DND-41 (cell line): ENCODE data around the gene GPC5.

Experiments
- ATAC-seq: fragments of 200-7000 bp; cut with Tn5 transposase; 3 replicates; pipeline ENCODE4 v1.9.1; 2021; ENCODE audit warnings: low read depth; ENCODE audit not compliant: insufficient read depth
- DNase-seq: peaks from one replicate; pipeline ENCODE4 v3.0.0-alpha.2; 2020
- H2AFZ ChIP-seq: 2 replicates; pipeline ENCODE4 v1.6.0; 2012; ENCODE audit warnings: low read depth, low read length
- H3K27ac ChIP-seq: 2 replicates; pipeline ENCODE4 v1.5.1; 2012; ENCODE audit warnings: low read length, inconsistent platforms
- H3K27me3 ChIP-seq: fragments of 200-600 bp; sonication (generic); 2 replicates; pipeline ENCODE4 v1.6.0; 2012; ENCODE audit warnings: low read length, mild to moderate bottlenecking, inconsistent platforms; ENCODE audit not compliant: insufficient read depth, poor library complexity
- H3K36me3 ChIP-seq: 2 replicates; pipeline ENCODE4 v1.5.1; 2012; ENCODE audit warnings: low read length, inconsistent platforms; ENCODE audit not compliant: insufficient read depth
- H3K4me1 ChIP-seq: 2 replicates; pipeline ENCODE4 v1.5.1; 2012; ENCODE audit warnings: mild to moderate bottlenecking, low read length; ENCODE audit not compliant: insufficient read depth
- H3K4me2 ChIP-seq: 2 replicates; pipeline ENCODE4 v1.6.0; 2012; ENCODE audit warnings: mild to moderate bottlenecking, moderate library complexity, low read length, inconsistent platforms; ENCODE audit not compliant: insufficient read depth
- H3K4me3 ChIP-seq, 2 experiments: fragments of 200-600 bp in 1 of 2; shearing (Covaris generic) in 1 of 2; 2 replicates each; pipeline ENCODE4 v1.5.1; 2012 to 2016; ENCODE audit warnings: inconsistent platforms in 2 of 2, low read length in 2 of 2, mild to moderate bottlenecking in 2 of 2, low read depth in 1 of 2, moderate library complexity in 1 of 2
- H3K79me2 ChIP-seq: 2 replicates; pipeline ENCODE4 v1.6.0; 2012; ENCODE audit warnings: low read length, inconsistent platforms; ENCODE audit not compliant: insufficient read depth
- H3K9ac ChIP-seq: 2 replicates; pipeline ENCODE4 v1.6.0; 2012; ENCODE audit warnings: low read depth, mild to moderate bottlenecking, inconsistent platforms, low read length, moderate library complexity
- H3K9me3 ChIP-seq: 2 replicates; pipeline ENCODE4 v1.5.1; 2012; ENCODE audit warnings: low read length, moderate library complexity, mild to moderate bottlenecking, inconsistent platforms; ENCODE audit not compliant: insufficient read depth, severe bottlenecking
- H4K20me1 ChIP-seq: 2 replicates; pipeline ENCODE4 v1.6.0; 2012; ENCODE audit warnings: low read length; ENCODE audit not compliant: insufficient read depth
- EZH2 ChIP-seq: IDR thresholded peaks from 3 replicates; pipeline ENCODE4 v1.6.1; 2012; ENCODE audit warnings: borderline replicate concordance, low read depth, mild to moderate bottlenecking, moderate library complexity, low read length, inconsistent platforms; ENCODE audit not compliant: severe bottlenecking
- TF ChIP-seq, protein P1 (sequence below): IDR thresholded peaks from 2 replicates; pipeline ENCODE4 v1.5.1; 2012; ENCODE audit warnings: borderline replicate concordance, low read length, moderate library complexity, mild to moderate bottlenecking; ENCODE audit not compliant: poor library complexity, severe bottlenecking; ENCODE audit errors: extremely low read depth

The GPC5 gene

GRCh38 chr13:92126399-92126798, 728.0 kb downstream of the GPC5 start:
- TF ChIP-seq EZH2 = no peak
- TF ChIP-seq, protein P1, sequence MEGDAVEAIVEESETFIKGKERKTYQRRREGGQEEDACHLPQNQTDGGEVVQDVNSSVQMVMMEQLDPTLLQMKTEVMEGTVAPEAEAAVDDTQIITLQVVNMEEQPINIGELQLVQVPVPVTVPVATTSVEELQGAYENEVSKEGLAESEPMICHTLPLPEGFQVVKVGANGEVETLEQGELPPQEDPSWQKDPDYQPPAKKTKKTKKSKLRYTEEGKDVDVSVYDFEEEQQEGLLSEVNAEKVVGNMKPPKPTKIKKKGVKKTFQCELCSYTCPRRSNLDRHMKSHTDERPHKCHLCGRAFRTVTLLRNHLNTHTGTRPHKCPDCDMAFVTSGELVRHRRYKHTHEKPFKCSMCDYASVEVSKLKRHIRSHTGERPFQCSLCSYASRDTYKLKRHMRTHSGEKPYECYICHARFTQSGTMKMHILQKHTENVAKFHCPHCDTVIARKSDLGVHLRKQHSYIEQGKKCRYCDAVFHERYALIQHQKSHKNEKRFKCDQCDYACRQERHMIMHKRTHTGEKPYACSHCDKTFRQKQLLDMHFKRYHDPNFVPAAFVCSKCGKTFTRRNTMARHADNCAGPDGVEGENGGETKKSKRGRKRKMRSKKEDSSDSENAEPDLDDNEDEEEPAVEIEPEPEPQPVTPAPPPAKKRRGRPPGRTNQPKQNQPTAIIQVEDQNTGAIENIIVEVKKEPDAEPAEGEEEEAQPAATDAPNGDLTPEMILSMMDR = no peak
- Histone ChIP-seq H3K9ac (no peak overlapping the region), H3K27ac (no peak overlapping the region), H3K36me3 (no peaks in the 10 kb centered on the region), H3K79me2 (no peaks in the 10 kb centered on the region), H3K9me3 (no peaks in the 10 kb centered on the region), H3K4me1 (no peaks in the 10 kb centered on the region), H4K20me1 (no peaks in the 10 kb centered on the region), H3K27me3 (no peaks in the 10 kb centered on the region), H3K4me2 (no peak overlapping the region), H3K4me3 (no peak overlapping the region), H2AFZ (no peak overlapping the region)
- DNase-seq (no peak), ATAC-seq (no peak)

GRCh38 chr13:92135509-92135908, 737.1 kb downstream of the GPC5 start:
- H3K4me3 ChIP-seq = no peak overlapping the region
- H3K4me2 ChIP-seq = no peak overlapping the region
- H3K36me3 ChIP-seq = no peaks in the 10 kb centered on the region
- TF ChIP-seq, protein P1 = no peak
- TF ChIP-seq EZH2 = no peak
- no peak for ATAC-seq
- no peak overlapping the region for H3K27ac ChIP-seq
- H3K9me3 ChIP-seq = no peaks in the 10 kb centered on the region
- H3K4me1 ChIP-seq = no peaks in the 10 kb centered on the region
- no peaks in the 10 kb centered on the region for H4K20me1 ChIP-seq
- no peaks in the 10 kb centered on the region for H3K27me3 ChIP-seq
- H2AFZ ChIP-seq = no peak overlapping the region
- H3K9ac ChIP-seq = no peak overlapping the region
- DNase-seq = no peak
- no peaks in the 10 kb centered on the region for H3K79me2 ChIP-seq

GRCh38 chr13:92136449-92137155, 738.2 kb downstream of the GPC5 start:
- no peak for ATAC-seq
- H3K4me3 ChIP-seq = no peak overlapping the region
- H3K4me2 ChIP-seq = no peak overlapping the region
- H2AFZ ChIP-seq = no peak overlapping the region
- H3K27ac ChIP-seq = no peak overlapping the region
- H3K27me3 ChIP-seq = no peaks in the 10 kb centered on the region
- no peak overlapping the region for H3K9ac ChIP-seq
- no peaks in the 10 kb centered on the region for H3K36me3 ChIP-seq
- H4K20me1 ChIP-seq = no peaks in the 10 kb centered on the region
- no peak for TF ChIP-seq EZH2
- TF ChIP-seq, protein P1 = no peak
- H3K4me1 ChIP-seq = no peaks in the 10 kb centered on the region
- H3K79me2 ChIP-seq = no peaks in the 10 kb centered on the region
- no peak for DNase-seq
- H3K9me3 ChIP-seq = no peaks in the 10 kb centered on the region

DNA sequence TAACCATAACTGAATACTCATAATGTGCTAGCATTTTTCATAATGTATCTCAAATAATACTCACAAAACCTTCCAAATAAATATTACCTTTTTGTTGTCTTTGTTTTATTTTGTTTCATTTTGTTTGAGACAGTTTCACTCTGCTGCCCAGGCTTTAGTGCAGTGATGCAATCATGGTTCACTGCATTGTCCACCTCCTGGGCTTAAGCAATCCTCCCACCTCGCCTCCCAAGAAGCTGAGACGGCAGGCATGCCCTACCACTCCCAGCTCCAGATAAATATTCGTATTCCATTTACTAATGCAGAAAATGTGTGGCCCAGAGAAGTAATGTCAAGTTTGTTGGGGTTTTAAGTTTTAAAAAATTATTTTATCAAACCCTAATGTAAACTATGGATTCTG, 739.1 kb downstream of the GPC5 start:
- Histone ChIP-seq H3K4me2 (no peak overlapping the region), H3K9ac (no peak overlapping the region), H3K9me3 (no peaks in the 10 kb centered on the region), H4K20me1 (no peaks in the 10 kb centered on the region), H3K36me3 (no peaks in the 10 kb centered on the region), H2AFZ (no peak overlapping the region), H3K27ac (no peak overlapping the region), H3K79me2 (no peaks in the 10 kb centered on the region), H3K4me1 (no peaks in the 10 kb centered on the region), H3K4me3 (no peak overlapping the region), H3K27me3 (no peaks in the 10 kb centered on the region)
- DNase-seq = no peak
- no peak for ATAC-seq
- no peak for TF ChIP-seq EZH2
- TF ChIP-seq, protein P1 = no peak
